Transverse colon (tissue), 4 donors: Measurements from ENCODE around the gene ZNF385B. TPM values are rescaled to one million over a fixed set of nuclear protein-coding genes. Genes with fewer than 3 reads are reported as not detected.

Experiments used
- DNase-seq: peaks from one replicate; pipeline ENCODE4 v3.0.0-alpha.2; 2019
- H3K27ac ChIP-seq, 4 donors: fragments of 200-600 bp; sonication (generic); 2 replicates each; pipeline ENCODE4 v1.5.1; 2016 to 2018; ENCODE audit warnings: inconsistent platforms in 4 of 4
- H3K27me3 ChIP-seq: fragments of 200-600 bp; sonication (generic); 2 replicates; pipeline ENCODE4 v1.5.1; 2017; ENCODE audit warnings: inconsistent platforms
- H3K36me3 ChIP-seq, 4 donors: fragments of 200-600 bp; sonication (generic); 2 replicates each; pipeline ENCODE4 v1.5.1; 2017 to 2019; ENCODE audit warnings: inconsistent platforms in 4 of 4
- H3K4me1 ChIP-seq, 4 donors: fragments of 200-600 bp; sonication (generic); 2 replicates each; pipeline ENCODE4 v1.5.1; 2017 to 2020; ENCODE audit warnings: inconsistent platforms in 4 of 4
- H3K4me3 ChIP-seq, 4 donors: fragments of 200-600 bp; sonication (generic); 1 replicate in 1 of 4; 2 replicates in 3 of 4; pipeline versions ENCODE4 v1.5.1 to v1.6.1; 2017 to 2019; ENCODE audit warnings: inconsistent platforms in 4 of 4
- H3K9me3 ChIP-seq, 2 donors: fragments of 200-600 bp; sonication (generic); 2 replicates each; pipeline ENCODE4 v1.5.1; 2017 to 2019; ENCODE audit warnings: inconsistent platforms in 2 of 2
- EP300 ChIP-seq: sonication (generic); formaldehyde crosslinking; IDR thresholded peaks from one replicate; pipeline ENCODE4 v1.6.1; 2017; ENCODE audit warnings: antibody characterized with exemption, low read depth
- POLR2A ChIP-seq: fragments of 450-650 bp; IDR thresholded peaks from one replicate; pipeline ENCODE4 v1.6.1; 2016; ENCODE audit warnings: antibody characterized with exemption, mild to moderate bottlenecking, moderate library complexity
- POLR2AphosphoS5 ChIP-seq, 3 donors: sonication (generic); formaldehyde crosslinking; IDR thresholded peaks; one replicate each; pipeline ENCODE4 v1.6.1; 2016; ENCODE audit warnings: antibody characterized with exemption in 3 of 3
- WGBS, 2 donors: methylation state at CpG; one replicate each; pipeline ENCODE4 v1.1.5; 2018; ENCODE audit warnings: low coverage in 1 of 2; 5-methylcytosine and 5-hydroxymethylcytosine counted together
- in situ Hi-C, 4 donors: fragments of 200-750 bp; cut with MboI; loops; one replicate each; pipeline versions ENCODE4 v1.15.0 to v1.15.1; 2017; ENCODE audit warnings: low sequenced_read_pairs in 3 of 4, low pct_ligation_motif_present in 1 of 4, low pct_unique_long_range_greater_than_20kb in 1 of 4
- intact Hi-C: fragments of 100-400 bp; cut with DNase I; formaldehyde crosslinking; loops from one replicate; pipeline ENCODE4 v1.15.1; 2023; ENCODE audit warnings: low total_unique reads
- total RNA-seq, 4 donors: library from RNA; depleted of rRNA; stranded (reverse); fragments of >200 nt; gene quantifications; one replicate each; pipeline ENCODE4 v1.1.0, GENCODE V29; 2016
- TF ChIP-seq, protein P1 (sequence below), 5 experiments: fragments of 200-600 bp in 3 of 5; fragments of 450-650 bp in 2 of 5; sonication (generic) in 3 of 5; IDR thresholded peaks; 1 replicate in 2 of 5; 2 replicates in 3 of 5; pipeline ENCODE4 v1.5.1; 2016 to 2017; ENCODE audit warnings: antibody characterized with exemption in 5 of 5, inconsistent platforms in 3 of 5, mild to moderate bottlenecking in 2 of 5, moderate library complexity in 1 of 5

ZNF385B gene
- total RNA-seq, 4 donors from 2014 or later, result 1.2 to 6.0 (median 2.4) TPM

DNA sequence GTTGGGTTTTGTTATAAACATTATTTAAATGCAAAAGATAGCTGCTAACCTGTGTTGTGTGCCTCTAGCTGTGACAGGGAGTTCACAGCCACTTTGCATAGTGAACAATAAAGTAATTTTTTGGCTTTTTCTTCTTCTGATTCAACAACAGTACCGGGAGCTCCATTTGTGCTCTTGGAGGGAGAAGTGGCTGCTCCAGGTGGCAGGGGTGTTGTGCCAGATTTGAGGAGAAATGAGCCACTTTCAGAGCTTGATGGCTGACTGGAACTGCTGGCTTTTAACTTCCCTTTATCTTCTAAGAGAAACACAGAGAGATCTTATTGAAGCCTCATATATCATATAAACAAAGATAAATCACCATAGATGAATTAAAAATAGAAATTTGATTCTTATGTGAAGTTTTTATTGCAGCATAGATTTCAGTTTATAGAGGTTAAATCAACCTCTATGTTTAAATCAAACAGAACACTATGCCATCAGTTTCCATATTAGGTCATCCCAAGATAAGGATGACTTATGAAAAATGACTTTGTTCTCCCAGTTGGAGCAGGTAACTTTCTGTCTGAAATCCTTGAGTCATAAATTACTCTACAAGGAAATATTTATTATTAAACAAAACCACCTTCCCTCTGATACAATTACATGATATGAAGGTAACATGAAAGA is 414.8 kb downstream of the ZNF385B start:
- no peaks in the 10 kb centered on the region for H3K9me3 ChIP-seq
- WGBS, 2 donors, result 38 to 43% methylated on average over 1 of the region's 1 CpG
- H3K36me3 ChIP-seq, result no peaks in the 10 kb centered on the region
- TF ChIP-seq, protein P1, sequence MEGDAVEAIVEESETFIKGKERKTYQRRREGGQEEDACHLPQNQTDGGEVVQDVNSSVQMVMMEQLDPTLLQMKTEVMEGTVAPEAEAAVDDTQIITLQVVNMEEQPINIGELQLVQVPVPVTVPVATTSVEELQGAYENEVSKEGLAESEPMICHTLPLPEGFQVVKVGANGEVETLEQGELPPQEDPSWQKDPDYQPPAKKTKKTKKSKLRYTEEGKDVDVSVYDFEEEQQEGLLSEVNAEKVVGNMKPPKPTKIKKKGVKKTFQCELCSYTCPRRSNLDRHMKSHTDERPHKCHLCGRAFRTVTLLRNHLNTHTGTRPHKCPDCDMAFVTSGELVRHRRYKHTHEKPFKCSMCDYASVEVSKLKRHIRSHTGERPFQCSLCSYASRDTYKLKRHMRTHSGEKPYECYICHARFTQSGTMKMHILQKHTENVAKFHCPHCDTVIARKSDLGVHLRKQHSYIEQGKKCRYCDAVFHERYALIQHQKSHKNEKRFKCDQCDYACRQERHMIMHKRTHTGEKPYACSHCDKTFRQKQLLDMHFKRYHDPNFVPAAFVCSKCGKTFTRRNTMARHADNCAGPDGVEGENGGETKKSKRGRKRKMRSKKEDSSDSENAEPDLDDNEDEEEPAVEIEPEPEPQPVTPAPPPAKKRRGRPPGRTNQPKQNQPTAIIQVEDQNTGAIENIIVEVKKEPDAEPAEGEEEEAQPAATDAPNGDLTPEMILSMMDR (IDR thresholded peaks at IDR 0.05), result no peak
- TF ChIP-seq EP300 (no peak), POLR2A (no peak), POLR2AphosphoS5 (IDR thresholded peaks at IDR 0.05) (no peak)
- no peak for DNase-seq
- H3K27ac ChIP-seq, result no peak overlapping the region
- no peaks in the 10 kb centered on the region for H3K27me3 ChIP-seq
- in situ Hi-C loops (loop anchor here in 1 of 4 donors (25.0 kb wide), 1 partner anchor 641 kb away; no protein-coding TSS in a partner anchor), intact Hi-C loops (no loop called here)
- no peak overlapping the region for H3K4me3 ChIP-seq
- no peaks in the 10 kb centered on the region for H3K4me1 ChIP-seq

DNA sequence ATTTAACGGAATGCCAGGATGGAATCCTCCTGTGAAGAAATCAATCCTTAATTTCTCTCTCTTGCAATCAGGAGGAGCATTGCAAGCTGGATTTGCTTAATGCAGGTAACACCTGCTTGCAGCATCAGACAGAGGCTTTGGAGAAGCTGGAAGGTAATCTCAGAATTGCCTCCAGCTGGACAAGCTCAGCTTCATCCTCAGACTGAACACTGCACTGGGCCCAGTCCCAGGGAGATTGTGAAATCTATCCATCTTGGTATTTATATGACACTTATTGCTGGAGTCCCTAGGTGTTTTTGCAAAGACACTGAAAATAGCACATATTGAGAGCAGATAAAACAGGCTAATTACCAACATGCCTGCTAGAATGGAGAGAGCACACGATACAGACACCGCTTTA is 417.4 kb downstream of the ZNF385B start:
- H3K9me3 ChIP-seq, result no peaks in the 10 kb centered on the region
- intact Hi-C loops, result no loop called here
- TF ChIP-seq, protein P1 (IDR thresholded peaks at IDR 0.05), result no peak
- TF ChIP-seq POLR2AphosphoS5 (IDR thresholded peaks at IDR 0.05) (no peak), EP300 (no peak), POLR2A (no peak)
- no peaks in the 10 kb centered on the region for H3K27me3 ChIP-seq
- no peak overlapping the region for H3K27ac ChIP-seq
- in situ Hi-C loops, result loop anchor here in 1 of 4 donors (25.0 kb wide), 1 partner anchor 643 kb away; no protein-coding TSS in a partner anchor
- DNase-seq, result no peak
- H3K4me3 ChIP-seq, result no peak overlapping the region
- 87 to 90% methylated on average over 3 of the region's 3 CpGs for WGBS, 2 donors
- H3K4me1 ChIP-seq, result no peaks in the 10 kb centered on the region
- H3K36me3 ChIP-seq, result no peaks in the 10 kb centered on the region

- Histone ChIP-seq H3K4me1 (no peaks in the 10 kb centered on the region), H3K36me3 (no peaks in the 10 kb centered on the region), H3K9me3 (no peaks in the 10 kb centered on the region), H3K27me3 (no peaks in the 10 kb centered on the region), H3K4me3 (no peak overlapping the region), H3K27ac (no peak overlapping the region)
- TF ChIP-seq POLR2A (no peak), POLR2AphosphoS5 (IDR thresholded peaks at IDR 0.05) (no peak), EP300 (no peak)
- TF ChIP-seq, protein P1 (IDR thresholded peaks at IDR 0.05), result no peak
- in situ Hi-C loops, result loop anchor here in 1 of 4 donors (25.0 kb wide), 1 partner anchor 644 kb away; no protein-coding TSS in a partner anchor
- intact Hi-C loops, result no loop called here
- 79% methylated on average over 12 of the region's 12 CpGs; no CpG with 5 or more reads in 1 of the 2 donors for WGBS, 2 donors
- DNase-seq, result no peak
These were observed 418.2 kb downstream of the ZNF385B start for GRCh38 chr2:179443180-179443579.

GRCh38 chr2:179442206-179442605 is 419.2 kb downstream of the ZNF385B start:
- 65 to 86% methylated on average over 1 of the region's 1 CpG for WGBS, 2 donors
- H3K4me1 ChIP-seq, result no peaks in the 10 kb centered on the region
- in situ Hi-C loops, result loop anchor here in 1 of 4 donors (25.0 kb wide), 1 partner anchor 645 kb away; no protein-coding TSS in a partner anchor
- no peak for DNase-seq
- H3K27me3 ChIP-seq, result no peaks in the 10 kb centered on the region
- intact Hi-C loops, result no loop called here
- TF ChIP-seq, protein P1 (IDR thresholded peaks at IDR 0.05), result no peak
- TF ChIP-seq EP300 (no peak), POLR2A (no peak), POLR2AphosphoS5 (IDR thresholded peaks at IDR 0.05) (no peak)
- no peaks in the 10 kb centered on the region for H3K9me3 ChIP-seq
- no peak overlapping the region for H3K27ac ChIP-seq
- H3K36me3 ChIP-seq, result no peaks in the 10 kb centered on the region
- H3K4me3 ChIP-seq, result no peak overlapping the region
